Skin of body (tissue), 2 donors: ENCODE results near the gene ADD1. TPM values are rescaled to one million over a fixed set of nuclear protein-coding genes. Genes with fewer than 3 reads are reported as not detected.

Experiments
- DNase-seq: peaks from one replicate; lab custom pipeline; 2025; lab: John Stamatoyannopoulos, UW
- total RNA-seq: library from RNA; depleted of rRNA; stranded (reverse); fragments of >200 nt; gene quantifications from one replicate; pipeline ENCODE4 v1.2.3, GENCODE V29; 2014

Gene ADD1
- total RNA-seq, 1 donor from 2014 or later, result 159 TPM

DNA sequence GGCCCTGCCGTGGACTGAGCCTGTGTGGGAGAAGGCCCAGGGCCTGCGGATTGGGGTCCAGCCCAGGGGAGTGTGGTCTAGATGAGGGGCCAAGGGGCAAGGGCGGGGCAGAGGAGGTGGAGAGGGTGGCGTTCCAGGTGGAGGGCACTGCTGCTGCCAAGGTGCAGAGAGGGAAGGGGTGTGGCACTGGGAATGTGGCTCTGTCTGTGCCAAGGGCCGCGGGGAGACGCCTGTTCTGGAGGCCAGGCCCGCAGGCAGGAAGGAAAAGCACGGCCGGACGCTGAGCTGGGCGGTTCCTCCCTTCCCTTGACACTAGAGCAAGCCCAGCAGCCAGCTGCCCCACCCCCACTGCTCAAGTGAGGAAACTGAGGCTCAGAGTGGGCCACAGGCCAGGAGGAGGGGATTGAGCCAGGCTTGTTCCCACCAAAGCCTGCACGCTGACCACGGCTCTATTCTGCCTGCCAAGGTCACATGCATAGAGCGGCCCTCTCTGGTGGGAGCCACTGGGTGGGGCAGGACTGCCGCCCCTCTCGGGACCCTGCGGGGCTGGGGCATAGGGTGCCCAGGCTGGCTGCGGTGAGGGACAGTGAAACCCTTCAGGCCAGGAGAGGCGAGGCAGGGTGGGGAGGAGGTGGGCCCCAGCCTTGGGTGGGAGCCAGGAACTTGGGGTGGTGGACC lies 37.8 kb upstream of the ADD1 start:
- no peak for DNase-seq

DNA sequence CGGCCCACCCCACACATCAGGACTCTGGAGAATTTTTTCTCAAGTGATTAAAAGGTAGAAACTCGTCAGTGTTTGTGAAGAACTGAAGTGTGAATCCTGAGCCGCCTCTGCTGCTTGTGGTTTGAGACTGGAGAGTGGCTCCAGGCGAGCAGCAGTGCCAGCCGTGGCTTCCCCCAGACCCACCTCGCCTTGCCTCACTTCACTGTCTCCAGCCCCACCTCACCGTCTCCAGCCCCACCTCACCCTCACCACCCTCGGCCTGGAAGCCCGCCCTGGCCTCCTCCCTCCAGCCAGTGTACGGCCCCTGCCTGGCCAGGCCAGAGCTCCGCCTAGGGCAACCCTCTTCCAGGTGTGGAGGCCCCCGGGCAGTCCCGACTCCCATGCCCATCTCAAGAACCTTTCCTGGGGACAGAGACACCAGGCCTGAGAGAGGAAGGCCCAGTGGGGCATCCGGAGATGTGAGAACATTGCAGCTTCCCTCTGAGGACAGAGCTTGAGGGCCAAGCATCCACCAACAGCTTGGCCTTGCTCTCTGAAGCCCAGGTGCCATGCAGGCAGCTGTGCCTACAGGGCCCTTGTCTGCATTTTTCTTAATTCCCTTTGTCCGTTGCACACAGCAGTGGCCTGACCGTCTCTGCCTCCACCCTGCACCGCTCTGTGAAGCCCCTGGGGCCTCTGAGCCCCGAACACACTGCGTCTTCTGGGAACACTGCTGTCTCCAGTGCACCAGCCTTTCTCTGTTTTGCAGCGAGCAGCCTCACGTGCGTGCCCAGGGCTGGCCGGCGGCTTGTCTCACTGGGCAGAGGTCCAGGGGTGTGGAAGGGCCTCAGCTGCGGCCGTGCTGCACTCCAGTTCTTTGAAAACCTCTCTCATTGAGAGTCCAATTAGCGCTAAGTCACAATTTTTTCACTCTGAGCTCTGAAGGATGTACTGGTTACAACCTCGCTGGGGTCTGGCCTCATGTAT lies 37.0 kb upstream of the ADD1 start:
- no peak for DNase-seq

DNA sequence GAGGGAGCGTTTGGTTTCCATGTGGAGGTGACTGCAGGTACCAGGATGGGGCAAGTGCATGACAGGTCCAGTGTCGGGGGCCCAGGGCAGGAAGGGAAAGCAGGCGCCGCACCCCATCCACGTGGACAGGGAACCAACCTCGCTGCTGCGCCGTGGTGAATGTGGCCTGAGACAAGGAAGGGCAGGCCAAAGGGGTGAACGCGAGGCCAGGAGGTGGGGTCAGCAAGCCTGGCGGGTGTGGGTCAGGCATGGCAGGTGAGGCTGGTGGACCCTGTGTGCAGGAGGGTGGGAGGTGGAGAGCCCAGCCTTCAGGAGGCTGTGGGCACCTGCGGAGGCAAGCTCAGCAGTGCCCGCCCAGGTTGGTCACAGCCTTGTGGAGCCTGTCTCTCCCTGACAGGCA lies 36.1 kb upstream of the ADD1 start:
- DNase-seq, result no peak

DNA sequence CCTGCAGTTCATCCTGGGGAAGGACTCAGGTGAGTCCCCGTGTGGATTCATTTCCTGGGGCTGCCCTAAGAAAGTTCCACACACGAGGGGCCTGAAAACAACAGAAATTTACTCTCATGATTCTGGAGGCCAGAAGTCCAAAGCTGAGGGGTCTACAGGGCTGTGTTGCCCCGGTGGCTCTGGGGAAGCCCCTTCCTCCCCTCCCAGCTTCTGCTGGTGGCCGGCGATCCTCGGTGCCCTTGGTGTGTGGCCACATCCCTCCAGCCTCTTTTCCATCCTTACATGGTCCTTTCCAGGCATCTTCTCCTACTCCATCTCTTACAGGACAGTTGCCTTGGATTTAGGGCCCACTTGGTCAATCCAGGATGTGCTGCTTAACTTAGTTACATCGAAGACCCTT lies 35.6 kb upstream of the ADD1 start:
- DNase-seq, result no peak

DNA sequence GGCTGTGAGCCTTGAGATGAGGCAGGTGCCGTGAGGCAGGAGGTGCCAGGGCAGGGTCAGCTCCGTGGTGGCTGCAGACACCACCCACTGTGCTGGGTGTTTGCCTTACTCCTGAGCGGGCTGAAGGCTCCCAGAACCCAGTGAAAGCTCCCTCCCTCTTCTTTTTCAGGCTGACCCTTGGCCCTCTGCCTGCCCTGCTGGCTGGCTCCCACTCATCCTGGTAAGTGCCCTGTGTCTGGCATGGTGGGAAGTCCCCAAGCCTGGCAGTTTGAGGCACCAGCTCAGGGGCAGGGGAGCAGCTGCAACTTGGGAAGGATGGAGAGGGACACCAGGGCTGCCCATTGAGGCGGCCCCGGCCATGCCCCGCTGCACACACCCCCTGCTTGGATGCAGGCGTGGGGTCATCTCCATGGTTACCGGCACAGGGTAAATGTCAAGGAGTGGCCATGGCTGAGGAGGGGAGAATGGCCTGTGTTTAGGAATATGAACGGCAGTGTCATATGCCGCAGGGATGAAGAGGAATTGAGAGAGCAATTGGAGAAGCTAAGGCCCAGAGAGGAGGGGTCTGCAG lies 33.9 kb upstream of the ADD1 start:
- no peak for DNase-seq

DNA sequence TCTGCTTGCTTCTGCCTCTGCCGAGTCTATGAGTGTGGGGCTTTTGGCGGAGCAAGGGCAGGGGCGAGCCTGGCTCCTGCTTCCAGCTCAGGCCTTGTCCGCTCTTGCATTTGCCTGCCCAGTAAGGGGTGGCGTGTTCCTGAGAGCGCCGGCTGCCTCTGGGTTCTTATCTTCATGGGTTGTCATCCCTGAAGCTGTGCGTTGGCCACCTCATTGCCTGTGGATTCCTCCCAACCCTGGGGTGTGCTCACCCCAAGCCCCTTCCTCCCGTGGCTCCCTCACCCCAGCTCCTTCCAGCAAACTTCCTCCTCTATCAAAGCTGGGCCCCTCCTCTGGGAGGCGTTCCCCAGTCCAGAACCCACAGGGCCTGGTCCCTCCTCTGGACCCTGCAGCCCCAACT lies 33.3 kb upstream of the ADD1 start:
- no peak for DNase-seq

DNA sequence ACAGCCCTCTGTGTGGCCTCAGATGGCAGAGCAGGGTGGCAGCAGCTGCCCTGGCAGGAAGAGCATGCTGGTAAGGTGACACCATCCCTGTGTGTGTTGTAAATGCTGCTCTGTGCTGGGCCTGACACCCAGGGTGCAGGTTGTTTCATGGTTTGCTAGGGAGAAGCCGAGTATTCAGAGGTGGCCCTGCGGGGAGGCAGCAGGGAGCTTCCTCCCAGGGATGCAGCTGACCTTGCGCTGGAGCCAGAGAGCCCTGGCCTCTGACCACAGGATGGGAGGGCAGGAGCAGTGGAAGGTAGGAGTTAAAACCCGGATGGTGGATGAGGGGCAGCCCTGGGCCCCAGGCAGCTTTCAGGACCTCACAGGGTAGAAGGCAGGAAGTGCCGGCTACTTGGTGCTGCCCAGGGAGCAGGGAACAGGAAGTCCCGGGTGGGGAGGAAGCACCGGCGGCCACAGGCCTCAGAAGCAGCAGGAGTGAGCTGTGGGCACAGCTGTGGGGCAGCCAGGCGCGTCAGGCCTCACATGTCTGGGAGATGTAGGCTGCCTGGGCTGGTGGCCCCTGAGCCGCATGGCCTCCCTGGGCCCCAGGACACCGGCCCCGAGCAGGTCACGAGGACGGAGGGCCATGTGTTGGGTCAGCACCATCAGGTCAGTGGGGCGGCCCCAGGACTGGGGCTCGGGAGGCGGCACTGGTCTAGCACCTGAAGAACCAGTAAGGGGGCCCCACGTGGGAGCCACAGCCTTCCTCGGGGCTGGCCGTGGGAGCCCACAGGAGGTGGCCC lies 31.6 kb upstream of the ADD1 start:
- peak; percentile 39 for DNase-seq

DNA sequence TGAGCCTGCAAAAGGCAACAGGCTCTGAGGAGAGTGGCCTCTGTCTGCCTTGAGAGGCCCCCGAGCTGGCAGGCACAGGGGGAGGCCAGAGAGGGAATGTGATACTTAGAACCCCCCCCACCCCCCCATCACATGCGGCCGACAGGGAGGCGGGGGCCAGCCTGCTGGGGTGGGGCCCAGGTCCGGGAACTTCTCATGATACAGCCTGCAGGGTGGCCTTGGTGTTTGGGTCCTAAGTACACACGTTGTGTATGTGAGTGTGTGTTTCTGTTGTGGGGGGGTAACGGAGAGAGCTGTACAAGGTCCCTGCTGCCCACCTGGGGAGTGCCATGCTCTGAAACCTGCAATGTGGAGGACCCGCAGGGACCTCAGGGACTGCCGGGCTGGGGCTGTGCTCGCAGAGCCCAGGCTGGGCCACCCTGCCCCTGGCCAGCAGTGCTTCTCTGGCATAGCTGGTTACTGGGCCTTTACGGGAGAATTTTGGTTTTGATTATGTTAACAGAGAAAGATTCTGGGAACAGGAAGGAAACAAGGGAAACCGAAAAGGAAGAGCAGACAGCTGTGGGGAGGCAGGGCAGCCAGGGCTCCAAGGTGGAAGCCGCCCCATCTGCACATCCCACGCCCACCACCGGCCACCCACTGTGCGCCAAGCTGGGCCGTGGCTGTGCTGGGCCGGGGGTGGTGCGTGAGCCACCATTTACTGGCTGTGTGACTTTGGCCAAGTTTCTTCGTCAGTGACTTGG lies 30.9 kb upstream of the ADD1 start:
- DNase-seq, result no peak

DNA sequence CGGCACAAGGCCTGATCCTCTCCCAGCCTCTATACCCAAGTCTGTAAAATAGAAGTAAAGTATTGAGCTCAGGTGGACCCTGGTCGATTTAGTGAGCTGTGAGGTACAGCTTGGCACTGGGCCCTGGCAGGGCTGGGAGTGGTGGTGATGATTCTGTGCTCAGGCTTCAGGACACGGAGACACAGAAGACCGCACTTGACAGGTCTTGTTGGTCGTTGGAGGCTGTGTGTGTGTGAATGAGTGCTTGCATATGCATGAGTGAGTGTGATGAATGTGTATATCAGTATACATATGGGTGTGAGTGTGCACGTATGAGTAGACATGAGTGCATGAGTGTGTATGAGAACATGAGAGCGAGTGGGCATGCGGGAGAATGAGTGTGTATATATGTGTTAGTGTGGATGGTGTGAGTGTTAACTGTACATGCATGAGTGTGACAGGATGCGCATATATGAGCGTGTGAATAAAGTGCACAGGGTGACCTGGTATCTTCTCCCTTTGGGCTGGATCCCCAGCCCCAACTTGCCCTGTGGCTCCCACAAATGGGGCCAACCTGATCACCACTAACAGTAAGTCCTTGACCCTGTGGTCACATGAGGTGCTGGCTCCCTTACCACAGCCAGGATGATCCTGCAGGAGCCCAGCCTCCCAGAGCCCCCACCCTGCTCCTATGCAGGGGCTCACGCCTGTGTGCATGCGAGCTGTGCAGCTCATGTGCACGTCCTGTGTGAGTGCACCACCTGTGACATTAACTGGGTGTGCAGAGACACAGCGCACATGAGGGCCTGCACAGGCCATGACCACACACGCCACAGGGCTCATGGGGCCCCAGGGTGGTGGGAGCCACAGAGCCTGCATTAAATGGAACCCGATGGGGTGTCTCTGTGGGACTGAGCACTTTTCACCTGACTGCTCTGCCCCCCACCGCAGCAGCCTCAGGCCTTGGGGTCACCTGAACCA lies 29.9 kb upstream of the ADD1 start:
- no peak for DNase-seq

DNA sequence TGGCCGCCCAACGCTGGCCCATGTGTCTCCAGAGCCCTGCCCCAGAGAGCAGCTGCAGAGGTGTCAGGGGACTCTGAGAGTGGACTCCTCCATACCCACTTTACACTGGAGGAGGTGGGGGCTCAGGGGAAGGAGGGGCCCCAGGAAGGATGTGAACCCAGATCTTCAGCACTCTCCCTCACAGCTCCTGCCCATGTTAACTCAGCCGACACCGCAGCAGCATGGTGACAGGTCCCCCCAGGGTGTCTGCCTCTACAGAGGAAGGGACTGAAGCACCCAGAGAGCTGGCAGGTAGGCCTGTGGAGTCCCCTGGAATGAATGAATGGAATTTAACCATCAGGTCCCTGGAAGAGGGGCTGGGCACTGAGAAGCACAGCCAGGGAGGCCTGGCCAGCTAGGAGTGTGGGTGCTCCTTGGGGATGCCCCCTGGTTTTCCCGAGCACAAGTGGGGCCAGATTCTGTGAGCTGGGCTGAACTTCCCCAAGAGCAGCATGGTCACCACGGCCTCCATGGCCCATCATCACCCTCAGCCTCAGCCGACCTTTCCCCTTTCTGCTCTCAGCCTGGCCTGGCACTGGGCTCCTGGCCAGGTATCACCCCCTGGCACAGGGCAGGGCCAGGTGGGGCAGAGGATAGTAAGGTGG lies 28.9 kb upstream of the ADD1 start:
- no peak for DNase-seq

DNA sequence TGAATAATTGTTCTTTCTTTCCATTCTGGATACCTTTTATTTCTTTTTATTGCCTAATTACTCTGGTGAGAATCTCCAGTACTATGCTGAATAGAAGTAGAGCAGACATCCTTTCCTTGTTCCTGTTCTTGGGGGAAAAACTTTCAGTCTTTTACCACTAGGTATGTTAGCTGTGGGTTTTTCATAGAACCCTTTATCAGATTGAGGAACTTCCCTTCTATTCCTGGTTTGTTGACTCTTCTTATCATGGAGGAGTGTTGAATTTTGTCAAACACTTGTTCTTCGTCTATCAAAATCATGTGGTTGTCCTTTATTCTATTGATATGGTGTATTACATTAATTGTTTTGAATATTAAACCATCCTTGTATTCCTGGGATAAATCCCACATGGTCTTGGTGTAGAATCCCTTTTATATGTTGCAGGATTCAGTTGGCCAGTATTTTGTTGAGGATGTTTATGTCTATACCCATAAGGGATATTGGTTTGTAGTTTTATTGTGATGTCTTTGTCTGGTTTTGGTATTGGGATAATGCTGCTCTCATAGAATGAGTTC lies 27.2 kb upstream of the ADD1 start:
- DNase-seq, result no peak

DNA sequence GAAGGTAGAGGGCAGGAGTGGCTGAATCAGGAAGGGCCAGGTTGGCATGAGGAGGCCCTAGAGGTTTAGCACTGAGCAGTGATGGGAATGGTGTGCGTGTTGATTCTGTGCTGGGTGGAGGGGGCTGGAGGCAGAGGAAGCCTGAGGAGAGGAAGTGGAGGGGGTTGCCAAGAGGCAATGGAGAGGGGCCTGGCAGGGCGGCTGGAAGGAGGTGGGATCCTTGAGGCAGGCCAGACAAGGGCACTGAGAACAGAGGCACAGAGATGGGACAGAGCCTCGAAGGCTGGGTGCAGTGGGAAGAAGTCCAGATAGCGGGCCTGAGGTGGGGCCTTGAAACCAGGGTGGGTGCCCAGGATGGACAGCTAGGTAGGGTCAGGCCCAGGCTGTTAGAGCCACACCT lies 26.5 kb upstream of the ADD1 start:
- DNase-seq, result no peak

DNA sequence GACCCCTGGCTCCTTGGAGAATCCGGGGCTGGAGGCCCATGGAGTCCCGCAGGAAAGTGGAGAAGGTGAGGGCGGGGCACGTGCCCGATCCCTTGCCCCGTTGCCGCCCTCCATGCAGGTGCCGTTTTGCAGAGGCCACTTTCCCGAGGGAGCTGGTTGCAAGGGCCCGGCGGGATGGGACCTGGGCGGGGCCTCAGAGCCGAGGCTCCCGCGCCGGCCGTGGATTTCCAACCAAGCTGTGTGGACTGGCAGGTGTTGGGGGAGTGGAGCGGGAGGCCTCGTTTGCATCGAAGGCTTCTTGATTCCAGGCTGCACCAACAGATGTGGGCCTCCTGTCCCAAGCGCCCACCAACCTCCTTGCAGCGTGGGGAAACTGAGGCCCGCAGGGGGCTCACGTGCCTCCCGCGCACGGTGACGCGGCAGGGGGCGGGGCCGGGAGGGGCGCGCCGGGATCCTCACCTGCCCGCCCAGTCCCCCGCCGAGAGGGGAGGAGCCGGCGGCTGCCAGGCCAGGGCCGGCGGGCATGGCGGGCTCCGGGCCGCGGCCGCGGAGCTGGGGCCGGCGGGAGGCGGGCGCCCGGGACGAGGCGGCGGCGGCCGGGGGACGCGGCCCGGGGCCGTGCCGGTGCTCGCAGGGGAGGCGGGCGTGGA lies 25.8 kb upstream of the ADD1 start:
- DNase-seq, result no peak

DNA sequence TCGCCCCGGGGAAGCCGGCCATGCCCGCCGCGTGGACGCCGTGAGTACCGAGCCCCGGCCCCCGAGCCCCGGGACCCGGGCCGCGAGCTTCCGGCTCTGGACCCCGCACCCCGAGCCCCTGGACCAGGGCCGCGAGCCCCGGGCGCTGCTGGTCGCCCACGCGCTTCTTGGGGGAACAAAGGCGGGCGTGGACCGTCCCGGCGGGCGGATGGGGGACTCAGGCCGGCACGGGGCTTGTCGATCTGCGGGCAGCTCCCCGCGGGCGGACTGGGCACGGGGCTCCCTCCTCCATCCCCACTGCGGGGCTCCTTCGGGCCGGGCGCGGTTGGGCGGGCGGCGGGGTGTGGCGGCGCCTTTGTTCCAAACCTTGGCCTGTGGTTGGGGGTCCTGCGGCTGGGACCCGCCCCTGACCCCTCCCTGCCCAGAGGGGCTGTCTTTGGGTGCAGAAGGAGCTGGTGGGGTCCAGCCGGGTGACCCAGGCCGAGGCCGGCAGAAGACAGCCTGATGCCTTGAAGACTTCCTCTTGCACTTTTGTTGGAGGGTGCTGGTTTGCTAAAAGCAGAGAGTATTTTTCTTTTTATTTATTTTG lies 25.2 kb upstream of the ADD1 start:
- DNase-seq, result no peak

DNA sequence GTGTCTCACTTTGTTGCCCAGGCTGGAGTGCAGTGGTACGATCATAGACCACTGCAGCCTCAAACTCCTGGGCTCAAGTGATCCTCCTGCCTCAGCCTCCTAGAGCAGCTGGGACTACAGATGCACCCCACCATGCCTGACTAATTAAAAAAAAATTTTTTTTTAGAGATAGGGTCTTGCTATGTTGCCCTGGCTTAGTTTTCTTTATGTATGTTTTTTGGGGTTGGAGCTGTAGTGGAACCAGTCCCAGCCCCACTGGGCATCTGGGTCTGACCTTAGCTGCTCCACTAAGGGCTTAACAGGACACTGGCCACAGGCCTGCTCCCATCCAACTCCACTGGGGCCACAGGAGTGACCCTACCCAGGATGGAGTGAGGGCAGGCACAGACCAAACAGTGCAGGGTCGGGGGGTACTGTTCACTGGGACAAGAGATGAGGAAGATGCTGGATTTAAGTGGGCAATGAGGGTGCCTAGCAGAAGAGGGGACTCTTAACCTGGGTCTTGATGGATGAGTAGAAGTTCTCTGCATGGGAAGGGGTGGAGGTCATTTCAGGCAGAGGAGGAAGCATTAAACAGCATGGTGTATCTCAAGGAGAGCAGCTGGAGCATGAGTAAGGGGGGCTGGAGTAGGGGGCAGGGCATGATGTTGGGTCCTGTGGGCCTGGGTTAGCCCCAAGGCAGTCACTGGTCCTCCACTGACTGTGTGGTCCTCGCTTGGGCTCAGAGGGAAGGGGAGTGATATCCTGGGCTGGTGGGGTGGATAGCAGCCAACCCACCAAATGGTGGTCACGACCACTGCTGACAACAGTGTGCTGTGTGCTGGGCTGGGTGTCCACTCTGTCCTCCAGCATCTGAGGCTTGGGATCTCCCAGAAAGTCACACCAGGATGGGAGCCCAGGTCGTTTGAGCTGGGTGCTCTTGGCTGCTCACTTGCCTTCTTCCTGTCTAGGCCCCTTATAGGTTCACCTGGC lies 24.1 kb upstream of the ADD1 start:
- DNase-seq, result no peak

DNA sequence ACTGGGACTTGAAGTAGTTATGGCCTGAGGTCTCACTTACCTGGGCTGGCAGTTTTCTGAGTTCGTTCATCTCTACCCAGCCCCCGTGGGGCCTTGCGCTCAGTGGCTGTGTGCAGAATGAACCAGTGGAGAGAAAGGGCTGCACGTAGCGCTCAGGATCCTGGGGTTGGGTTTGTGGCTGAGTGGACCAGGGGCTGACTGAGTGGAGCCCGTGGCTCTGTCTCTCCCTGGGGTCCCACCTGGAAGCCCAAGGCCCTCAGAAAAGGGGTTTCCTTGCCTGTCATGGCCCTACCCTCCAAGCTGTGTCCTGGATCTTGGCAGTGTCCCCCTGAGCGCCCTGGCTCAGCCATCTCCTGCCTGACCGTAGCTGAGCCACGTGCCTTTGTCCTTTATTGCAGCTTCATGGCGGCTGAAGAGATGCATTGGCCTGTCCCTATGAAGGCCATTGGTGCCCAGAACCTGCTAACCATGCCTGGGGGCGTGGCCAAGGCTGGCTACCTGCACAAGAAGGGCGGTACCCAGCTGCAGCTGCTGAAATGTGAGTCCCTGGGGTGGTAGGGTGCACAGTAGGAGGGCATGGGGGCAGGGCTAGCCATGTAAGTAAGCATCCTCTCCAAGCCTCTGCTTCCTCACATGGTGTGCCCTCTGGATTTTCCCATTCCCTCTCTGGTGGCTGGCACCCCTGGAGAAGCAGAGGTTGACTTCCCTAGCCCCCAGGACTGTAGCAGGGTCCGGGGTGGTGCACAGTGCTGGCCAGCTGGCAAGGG lies 23.2 kb upstream of the ADD1 start:
- DNase-seq, result no peak
